Medulla oblongata (tissue), 1 donor: Measurements from ENCODE around the gene SORL1-AS1.

Source experiments
- DNase-seq: peaks from one replicate; pipeline ENCODE4 v3.0.0-alpha.2; 2015; ENCODE audit errors: extremely low spot score

Gene SORL1-AS1

DNA sequence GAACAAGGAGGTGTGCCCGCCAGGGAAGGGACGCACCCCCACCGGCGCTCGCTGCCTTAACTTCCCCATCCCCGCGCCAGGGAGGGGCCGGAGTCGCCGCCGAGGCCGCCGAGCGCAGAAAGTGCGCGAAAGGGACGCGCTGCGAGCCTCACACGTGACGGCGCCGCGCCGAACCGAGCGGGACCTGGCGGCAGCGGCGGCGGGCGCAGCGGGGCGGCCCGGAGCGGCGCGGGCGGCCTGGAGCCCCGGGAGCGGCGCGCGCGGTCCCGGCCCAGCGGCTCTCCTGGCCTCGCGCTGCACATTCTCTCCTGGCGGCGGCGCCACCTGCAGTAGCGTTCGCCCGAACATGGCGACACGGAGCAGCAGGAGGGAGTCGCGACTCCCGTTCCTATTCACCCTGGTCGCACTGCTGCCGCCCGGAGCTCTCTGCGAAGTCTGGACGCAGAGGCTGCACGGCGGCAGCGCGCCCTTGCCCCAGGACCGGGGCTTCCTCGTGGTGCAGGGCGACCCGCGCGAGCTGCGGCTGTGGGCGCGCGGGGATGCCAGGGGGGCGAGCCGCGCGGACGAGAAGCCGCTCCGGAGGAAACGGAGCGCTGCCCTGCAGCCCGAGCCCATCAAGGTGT, 670 bp downstream of the SORL1-AS1 start, which contains the start of gene SORL1:
Gene SORL1 (plus strand): TSS at position 329 of the 623 bp plus-strand sequence. CDS start 18 bp downstream, at position 347.
- peak; percentile 88 for DNase-seq

DNA sequence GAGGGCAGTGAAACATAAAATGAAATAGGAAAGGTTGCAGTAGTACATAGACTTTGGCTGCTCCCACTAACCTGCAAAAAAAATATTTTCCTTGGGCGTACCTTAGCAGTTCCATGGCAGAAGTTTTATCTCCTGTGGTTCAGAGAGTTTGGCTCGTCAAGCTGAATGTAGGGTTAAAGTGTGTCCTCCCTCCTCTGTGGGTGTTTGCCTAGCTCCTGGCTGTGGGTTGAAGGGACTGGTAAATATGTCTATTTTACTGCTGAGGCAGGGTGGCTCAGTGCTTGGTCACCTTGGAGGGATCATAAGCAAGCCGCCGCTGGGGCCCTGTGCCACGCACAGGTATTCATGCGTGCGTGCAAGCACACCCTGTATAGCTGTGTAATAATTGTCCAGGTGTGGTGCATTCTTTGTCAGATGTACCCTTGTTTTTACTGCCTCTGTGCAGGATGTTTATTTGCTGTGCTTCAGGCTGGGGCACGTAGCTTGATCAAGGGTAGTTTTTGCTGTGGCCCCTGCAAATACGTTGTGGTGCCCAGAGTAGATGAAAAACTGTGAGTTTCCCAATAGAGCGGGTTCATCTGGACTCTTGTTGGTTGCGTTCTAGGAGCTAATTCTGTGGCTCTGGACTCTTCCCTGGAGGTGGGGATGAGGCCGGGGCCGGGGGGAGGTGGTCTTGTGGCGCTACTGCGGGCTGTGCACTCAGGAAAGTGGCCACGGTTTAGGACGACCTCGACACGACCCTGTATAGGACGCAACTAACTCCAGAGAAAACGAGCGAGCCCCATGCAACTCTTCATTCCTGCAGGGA, 1.4 kb downstream of the SORL1-AS1 start:
- no peak for DNase-seq

DNA sequence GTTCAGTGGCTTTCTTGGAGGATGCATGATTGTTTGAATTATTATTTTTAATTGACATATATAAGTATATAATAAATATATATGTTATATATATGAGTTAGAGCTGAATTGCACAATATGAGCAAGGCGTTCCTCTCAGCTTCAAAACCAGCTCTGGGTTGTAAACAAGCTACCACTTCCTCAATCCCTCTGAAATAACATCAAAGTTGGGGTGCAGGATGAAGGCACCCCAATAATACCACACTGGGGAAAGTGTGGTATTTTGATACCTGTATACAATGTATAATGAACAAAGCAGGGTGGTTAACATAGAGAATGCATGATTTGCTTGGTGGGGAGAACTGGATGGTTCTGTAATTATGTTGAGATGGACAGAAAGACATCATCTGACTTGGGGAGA, 2.4 kb downstream of the SORL1-AS1 start:
- no peak for DNase-seq

DNA sequence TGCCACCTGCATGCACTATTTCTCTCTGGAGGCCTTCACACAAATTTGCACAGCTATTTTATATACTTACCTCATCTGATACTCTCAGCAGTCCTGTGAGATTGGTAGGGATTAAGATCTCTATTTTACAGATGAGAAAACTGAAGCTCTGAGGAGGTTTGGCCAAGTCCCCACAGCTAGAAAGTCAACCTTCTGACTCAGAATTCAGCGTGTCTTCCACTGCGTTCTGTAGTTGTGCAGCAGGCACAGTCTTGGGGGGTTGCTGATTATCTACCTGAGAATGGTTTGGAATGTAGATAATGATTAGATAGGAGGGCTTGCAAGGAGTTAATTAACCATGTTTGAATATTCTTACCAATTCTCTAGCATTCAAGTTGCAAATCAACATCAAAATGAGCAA, 3.1 kb downstream of the SORL1-AS1 start:
- no peak for DNase-seq

DNA sequence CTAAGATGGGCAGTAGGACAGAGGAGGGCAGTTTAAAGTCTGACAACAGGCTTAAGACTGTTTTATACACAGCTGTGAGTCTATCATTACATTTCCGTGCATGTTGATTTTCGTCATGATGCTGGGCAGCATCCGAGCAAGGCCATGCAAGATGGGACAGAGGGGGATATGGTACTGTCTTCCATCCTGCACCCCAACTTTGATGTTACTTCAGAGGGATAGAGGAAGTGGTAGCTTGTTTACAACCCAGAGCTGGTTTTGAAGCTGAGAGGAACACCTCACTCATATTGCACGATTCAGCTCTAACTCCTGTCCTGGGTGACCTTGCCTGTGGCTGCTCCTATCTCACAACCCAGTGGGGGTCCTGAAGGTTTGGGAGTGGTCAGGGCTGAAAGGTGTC, 3.6 kb downstream of the SORL1-AS1 start:
- DNase-seq: no peak

DNA sequence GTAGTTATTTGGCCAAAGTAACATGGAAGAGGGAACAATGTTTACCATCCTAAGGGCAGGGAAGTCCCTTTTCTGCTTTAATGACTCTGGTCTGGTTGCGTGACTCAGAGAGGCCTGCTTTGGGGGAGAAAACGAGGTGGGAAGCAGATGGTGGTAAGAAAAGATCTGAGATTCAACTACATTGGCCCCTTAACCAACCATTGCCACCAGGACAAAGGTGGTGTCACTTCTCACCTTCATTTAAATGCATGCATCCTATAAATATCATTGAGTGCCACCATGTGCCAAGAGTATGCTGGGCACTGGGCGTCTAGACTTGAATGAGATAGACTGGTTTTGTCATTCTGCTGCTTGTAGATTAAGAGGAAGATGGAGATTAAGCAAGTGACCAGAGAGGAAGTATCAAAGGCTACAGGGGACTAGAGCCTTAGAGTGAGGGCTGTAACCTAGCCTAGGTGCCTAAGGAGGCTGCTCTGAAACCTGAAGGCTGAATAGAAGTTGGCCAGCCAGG, 4.3 kb downstream of the SORL1-AS1 start:
- DNase-seq: no peak

DNA sequence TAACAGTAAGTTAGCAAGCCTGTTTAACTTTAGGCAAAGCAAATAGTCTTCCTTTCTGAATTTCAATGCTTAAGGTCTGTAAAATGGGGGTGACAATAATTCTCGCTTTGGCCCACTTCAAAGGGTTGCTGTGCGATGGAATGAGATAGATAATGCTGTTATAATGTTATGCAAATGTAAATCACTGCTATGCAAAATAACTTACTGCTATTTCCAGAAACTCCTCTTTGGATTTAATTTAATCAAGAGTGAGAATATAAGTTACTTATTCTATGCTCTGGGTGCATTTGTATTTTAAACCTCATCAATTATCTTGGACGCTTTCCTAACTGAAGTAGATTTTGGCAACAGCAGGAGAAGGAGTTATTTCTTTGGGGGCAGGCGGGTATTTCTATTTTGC, 4.8 kb downstream of the SORL1-AS1 start:
- DNase-seq: no peak

DNA sequence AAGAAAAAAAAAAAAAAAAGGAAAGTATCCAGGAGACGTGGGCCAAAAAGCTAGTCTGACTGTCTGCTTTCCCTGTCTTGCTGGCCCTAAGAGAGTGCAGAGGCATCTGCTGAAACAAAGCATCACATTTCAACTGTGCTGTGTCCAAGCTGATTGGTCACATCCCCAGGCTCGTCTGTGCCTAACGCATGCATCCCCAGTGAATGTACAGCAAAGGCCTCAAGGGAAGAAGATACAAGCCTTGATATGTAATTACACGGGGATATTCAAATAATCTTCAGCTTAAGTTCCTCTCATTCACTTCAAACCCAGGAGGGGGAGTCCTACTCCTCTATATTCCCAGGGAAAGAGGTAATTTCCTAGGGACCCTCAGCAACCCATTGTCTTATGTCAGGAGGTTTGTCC, 6.0 kb downstream of the SORL1-AS1 start:
- DNase-seq: no peak

DNA sequence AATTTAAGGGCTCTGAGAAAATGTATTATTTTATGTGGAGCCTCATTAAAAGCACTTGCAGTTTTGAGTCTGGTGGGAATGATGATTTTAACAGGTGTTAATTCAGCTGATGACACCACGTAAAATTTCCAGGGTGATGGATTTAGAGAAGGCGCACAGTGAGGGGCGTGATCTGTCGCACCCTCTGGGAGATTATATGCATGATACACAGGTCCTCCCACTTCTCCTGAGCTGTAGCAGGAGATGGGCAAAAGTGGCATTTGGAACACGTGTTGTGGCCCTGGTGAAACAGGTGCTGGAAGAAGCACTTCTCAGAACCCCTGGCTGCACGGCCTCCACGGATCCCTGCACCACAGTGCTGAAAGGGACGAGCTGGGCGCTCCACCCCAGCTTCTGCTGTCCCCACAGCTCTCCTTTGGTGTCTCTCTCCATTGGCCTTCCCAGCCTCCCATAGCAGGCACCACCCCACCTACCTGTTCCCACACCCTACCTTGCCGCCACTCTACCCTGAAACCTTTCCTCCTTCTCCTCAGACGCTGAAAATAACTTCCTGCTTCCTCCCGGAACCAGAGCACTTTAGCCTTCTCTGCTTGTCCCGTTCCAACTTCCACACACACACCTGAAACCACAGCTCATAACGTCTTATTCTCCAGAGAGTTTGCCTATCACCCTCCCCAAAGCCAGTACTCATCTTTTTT, 7.5 kb downstream of the SORL1-AS1 start:
- DNase-seq: no peak

DNA sequence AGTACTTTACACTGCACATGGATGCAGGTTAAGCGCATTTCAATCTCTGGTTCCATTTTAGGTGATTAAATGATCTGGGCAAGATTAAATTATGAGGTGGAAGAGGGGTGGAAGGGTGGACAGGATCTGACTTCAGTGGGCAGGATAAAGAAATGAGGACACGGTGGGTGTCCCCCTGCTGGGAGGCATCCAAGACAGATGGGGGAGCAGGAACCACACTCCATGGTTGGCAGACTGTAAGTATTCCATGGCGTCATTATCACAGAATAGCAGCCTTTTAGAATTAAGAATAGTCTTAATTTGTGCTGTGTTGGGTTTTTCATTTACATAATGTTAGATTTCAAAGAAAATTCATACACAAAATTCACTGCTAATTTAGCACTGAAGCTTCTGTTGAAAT, 8.2 kb downstream of the SORL1-AS1 start:
- DNase-seq: no peak

DNA sequence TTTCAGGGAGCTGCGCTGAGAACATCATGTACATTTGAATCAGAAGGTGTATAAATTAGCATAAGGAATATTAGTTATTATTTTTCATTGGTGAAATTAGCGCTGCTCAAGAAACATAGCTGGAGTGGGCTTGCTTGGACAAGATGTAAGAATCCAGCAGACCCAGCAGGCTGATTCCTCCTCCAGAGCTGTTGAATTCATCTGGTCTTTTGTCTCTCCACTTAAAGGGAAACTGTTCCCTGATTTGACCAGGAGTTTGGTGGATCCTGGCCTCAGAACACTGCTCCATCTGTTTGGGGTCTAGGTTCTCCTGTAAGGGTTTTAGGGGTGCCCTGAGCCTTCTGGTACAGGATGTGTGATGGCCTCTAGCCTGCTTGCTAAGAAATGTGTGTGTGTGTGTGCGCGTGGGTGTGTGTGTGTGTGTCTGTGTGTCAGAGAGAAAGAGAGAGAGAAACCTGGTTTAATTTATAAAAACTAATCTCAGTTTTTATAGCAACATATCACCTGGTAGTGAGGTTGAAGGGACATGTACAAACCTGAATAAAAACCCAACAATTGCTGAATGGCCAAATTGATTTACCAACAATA, 9.0 kb downstream of the SORL1-AS1 start:
- no peak for DNase-seq

DNA sequence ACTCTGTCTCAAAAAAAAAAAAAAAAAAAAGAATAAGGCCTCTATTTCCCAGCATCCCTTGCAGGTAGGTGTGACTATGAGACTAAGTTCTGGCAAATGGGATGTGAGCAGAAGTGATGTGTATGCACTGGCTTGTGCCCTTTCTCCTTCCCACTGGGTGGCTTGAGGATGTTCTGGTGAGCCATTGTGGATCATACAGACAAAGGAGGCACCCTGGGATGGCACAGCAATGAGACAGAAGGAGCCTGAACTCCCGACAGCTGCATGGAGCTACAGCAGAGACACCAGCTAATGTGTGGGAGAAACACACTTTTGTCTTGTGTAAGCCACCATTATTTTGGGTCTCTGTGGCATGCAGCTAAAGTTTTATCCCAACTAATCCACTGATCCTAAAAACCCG, 11.2 kb downstream of the SORL1-AS1 start:
- DNase-seq: no peak

DNA sequence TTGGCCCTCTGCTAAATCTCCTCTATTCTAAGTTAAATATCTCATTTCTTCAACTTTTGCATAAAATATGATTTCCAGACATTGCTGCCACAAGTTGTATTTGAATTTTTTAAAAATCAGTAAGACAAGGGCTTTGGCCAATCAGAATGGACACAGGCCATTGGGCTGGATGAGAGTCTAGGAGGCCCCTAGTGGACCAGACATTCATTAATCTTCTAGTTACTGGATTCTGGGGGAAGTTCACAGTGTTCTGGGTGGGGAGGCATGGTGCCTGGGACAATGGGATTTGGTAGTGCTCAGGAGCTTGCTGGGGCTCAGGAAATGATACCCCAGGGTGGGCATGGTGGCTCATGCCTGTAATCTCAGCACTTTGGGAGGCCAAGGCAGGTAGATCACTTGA, 13.0 kb downstream of the SORL1-AS1 start:
- no peak for DNase-seq

DNA sequence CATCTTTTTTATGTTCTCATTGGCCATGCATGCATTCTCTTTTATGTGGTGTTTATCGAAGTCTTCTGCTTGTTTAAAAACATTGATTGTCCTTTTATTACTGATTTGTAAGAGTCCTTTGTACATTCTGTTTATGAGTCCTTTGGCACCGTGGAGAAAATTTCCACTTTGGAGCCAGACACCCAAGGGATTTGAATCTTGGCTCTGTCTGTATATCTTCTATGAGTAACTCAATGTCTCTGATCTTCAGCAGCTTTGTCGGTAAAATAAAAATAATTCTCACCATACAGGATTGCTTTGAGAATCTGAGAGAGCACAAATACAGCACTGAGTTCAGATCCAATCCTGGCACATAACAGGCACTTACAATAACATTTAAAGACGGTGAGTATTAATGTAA, 13.4 kb downstream of the SORL1-AS1 start:
- DNase-seq: no peak

DNA sequence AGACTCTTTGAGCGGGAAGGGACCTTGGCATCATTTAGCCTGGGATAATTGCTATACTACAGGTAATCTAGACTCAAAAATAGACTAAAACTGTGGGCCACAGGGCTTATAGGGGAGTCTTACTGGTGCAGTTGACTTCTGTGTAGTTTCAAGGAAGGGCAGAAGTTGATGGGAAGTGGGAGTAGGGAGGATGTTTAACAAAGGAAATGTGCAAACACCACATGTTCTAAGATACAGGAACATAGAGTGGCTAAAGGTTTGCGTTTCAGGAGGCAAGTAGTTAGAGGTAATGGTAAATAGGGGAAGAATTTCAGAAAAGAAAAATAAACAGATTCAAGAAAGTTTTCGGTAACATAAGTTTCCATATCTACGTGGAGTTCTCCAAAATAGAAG, 15.1 kb downstream of the SORL1-AS1 start:
- peak; percentile 56 for DNase-seq

DNA sequence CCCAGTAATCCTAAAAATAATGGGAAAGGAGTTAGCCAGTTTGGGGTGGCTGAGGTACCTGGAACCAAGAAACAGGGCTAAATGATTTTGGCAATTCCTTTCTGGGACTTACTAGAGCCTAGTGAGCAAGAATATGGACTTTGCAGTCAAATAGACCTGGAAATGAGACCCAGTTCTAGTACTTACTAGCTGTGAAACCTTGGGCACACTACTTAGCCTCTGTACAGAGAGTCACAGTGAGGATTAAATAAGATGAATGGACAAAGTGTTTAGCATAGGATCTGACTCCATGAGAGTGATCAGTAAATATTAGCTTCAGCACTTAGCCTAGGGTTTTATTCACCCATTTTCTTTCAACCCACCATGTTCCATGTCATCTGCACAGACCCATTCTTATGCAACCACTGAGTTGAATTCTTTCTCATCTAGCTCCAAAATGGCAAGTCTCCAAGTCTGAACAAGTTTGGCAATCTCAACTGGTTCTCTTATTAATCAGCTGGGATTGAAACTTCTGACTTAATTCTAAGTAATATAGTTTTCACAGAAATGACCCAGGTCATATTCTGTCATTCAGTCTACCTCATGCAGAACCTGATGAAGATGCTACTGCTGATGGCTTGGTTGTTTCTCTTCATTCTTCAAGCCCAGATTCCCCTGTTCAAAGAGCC, 15.6 kb downstream of the SORL1-AS1 start:
- no peak for DNase-seq

DNA sequence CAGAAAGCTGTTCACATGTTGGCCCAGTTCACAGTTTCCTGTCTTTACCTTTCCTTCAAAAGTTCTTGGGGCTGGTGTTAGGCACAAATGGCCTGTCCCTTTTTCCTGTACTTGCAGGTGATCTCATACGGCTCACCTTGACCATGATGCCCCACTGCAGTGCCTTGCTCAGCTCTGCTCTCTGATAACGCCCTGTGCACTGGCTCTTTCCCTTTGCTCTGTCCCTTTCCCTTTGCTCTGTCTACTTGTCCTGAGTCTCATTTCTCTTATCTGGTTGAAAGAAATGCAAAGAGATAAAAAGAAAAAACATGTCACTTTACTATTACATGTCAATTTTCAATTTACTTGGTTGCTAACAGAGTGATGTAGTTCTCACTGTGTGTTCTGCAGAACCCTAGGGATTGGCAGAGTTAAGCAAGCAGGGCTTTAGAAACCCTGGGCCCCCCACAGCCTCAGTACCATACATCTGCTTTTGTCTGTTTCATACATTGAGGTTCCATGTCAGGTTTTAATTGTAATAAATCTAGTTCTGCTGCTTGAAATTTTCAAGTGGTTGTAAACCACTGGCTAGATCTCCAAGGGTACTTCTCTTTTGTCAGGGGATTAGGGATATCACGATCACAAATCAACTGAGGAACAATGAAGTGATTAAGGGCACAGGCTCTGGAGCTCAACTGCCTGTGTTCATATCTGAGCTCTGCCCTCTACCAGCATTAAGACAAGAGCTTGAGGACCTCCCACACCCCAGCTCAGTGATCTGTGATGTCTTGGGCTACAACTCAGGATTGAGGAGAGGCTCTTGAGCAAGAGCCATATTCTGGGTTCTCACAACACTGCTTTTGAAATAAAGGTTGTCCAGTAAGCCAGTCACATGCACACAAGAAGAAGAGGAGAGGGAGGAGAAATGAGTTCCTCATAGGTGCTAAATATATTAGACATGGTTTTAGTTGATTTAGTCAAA, 16.9 kb downstream of the SORL1-AS1 start:
- DNase-seq: peak; percentile 69

DNA sequence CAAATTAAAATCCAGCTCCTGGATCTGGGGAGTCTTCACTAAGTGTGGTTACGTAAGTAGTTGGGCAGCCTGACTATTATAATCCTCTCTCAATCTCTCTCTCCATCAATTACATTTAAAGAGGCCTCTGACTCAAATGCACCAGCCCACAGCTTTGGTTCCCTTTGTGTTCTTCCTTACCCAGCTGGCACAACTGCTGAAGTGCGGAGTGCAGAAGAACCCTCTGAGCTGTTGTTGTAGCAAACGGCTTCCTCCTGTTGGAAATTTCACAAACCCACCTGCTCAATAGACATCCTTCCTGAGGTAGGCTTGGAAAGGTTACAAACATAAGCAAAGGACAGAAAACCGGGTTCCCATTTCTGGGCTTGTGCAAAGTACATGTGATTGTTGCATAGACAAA, 17.6 kb downstream of the SORL1-AS1 start:
- no peak for DNase-seq

DNA sequence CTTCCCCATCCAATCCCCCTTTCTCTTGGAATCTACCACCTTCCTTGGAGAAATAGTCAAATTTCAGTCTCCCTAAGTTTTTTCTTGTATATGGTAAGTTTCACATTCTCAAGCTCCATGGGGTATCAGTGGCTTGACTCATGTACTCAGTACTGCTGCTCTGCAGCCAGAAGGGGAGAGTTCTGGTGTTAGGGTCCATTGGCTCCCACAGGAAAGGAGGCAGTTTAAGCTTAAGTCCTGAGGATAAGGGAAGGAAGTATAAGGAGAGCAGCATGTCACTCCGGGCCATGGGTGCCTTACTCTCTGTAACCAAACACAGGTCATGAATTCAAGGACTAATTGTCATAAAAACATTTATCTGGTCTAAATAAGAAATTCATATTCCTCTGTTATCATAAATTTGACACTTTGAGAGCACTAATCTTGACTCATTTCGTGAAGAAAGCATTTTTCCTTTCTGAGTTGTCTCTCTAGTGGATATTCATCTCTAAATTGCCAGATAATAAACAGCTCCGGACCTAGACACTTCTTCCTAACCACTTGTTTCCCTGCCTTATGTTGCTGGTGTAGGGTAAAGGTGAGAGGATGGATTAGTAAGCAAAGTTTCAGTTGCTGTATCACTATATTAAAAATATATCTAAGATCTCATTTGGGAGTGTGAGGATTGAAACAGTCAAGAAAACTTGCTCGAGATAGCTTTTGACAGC, 20.8 kb downstream of the SORL1-AS1 start:
- DNase-seq: no peak

DNA sequence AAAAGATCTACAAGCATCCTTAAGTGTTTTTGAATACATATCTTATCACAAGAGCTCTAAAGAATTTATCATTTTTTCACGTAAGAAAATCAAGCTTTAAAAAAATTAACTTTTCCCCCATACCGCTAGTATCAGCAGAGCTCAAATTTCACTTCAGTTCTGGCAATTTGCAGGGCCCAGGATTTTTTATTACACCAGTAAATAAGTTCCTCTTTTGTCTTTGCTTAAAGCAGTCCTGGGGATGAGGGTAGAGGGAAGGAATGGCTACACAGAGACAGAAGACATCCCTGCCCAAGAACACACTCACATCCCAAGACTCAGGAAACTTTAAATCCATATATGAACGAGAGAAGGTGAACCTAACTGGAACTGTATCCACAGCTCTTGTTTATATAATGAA, 23.2 kb downstream of the SORL1-AS1 start:
- DNase-seq: peak; percentile 45
